RWPE1 (cell line): Measurements from ENCODE around the gene JAKMIP2.

Source experiments
- CTCF ChIA-PET: fragments of 350-600 bp; sonication (Branson Sonifier 250); formaldehyde crosslinking; extraction: SDS; loops from one replicate; lab custom pipeline; 2021; lab: Yijun Ruan, JAX
- POLR2A ChIA-PET: fragments of 400-600 bp; formaldehyde crosslinking; extraction: SDS; loops from one replicate; lab custom pipeline; 2020; ENCODE audit warnings: antibody characterized with exemption; ENCODE audit not compliant: low non-redundant PET; lab: Yijun Ruan, JAX
- DNase-seq: peaks from one replicate; pipeline ENCODE4 v3.0.0; 2012; ENCODE audit warnings: low spot score
- H3K27ac ChIP-seq: fragments of 450-650 bp; 2 replicates; pipeline ENCODE4 v1.5.1; 2017
- CTCF ChIP-seq: fragments of 450-650 bp; conservative IDR thresholded peaks from 2 replicates; pipeline ENCODE4 v1.5.1; 2017; ENCODE audit warnings: low read depth, mild to moderate bottlenecking

Gene JAKMIP2

DNA sequence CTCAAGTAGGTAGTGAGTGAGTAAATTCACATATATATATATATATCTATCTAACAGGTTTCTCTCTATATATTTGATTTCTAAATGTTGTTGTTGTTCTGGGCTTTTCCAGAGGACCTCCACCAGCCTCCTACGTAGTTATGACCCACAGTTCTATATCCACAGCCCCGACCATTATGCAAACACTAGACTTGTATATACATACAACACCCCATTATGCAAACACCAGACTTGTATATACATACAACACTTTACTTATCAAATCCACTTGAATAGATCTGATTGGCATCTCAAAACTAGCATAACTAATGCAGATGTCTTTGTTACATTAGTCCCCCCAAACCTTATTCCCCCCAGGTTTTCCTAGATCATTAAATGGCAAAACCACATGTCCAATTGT lies 108.7 kb downstream of the JAKMIP2 start:
- POLR2A ChIA-PET, result no interaction called here
- CTCF ChIA-PET, result no interaction called here
- H3K27ac ChIP-seq, result no peak overlapping the region
- no peak for DNase-seq
- no peak for TF ChIP-seq CTCF

- POLR2A ChIA-PET, result no interaction called here
- no peak for DNase-seq
- TF ChIP-seq CTCF, result no peak
- no peak overlapping the region for H3K27ac ChIP-seq
- CTCF ChIA-PET, result no interaction called here
These were observed 109.3 kb downstream of the JAKMIP2 start for GRCh38 chr5:147673266-147673665.

- TF ChIP-seq CTCF, result no peak
- ChIA-PET POLR2A (interaction anchor here (0.5 kb wide), 1 partner anchor 1295 kb away, joined by 3 read pairs; no protein-coding TSS in a partner anchor), CTCF (no interaction called here)
- DNase-seq, result no peak
- no peak overlapping the region for H3K27ac ChIP-seq
These were observed 111.2 kb downstream of the JAKMIP2 start for GRCh38 chr5:147671365-147671764.

GRCh38 chr5:147670815-147671214 lies 111.7 kb downstream of the JAKMIP2 start:
- TF ChIP-seq CTCF, result no peak
- no peak overlapping the region for H3K27ac ChIP-seq
- ChIA-PET POLR2A (interaction anchor here (0.5 kb wide), 1 partner anchor 1295 kb away, joined by 3 read pairs; no protein-coding TSS in a partner anchor), CTCF (no interaction called here)
- DNase-seq, result no peak

DNA sequence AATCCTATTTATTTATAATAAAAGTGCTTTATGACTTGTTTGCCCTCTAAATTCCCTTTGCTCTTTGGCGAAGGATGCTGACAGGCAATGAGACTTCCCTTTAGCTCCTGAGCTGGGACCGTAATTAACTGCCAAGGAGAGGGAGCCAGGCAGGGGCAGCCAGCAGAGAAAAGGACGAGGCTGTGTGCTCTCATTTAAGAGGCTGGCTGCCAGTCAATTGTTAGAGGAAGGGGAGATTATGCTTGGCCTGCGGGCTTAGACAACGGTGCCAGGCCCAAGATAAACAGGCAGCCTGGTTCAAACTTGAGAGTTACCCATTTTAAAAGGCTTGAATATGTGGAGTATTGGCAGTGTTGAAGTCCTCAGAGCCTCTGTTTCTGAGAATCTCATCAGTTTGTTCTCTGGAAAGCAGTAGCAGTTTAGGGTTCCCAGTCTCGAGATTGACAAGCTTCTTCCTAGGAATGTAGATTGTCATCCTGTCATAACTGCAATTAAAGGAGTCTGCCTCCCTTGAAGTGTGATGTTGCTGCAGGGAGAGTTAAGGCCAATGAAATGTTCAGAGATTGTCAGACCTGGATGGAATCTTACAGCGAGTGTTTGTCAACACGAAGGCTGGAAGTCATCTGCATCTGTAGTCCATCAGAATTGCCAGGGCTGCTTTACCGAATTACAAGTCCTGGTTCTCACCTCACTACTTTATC lies 113.2 kb downstream of the JAKMIP2 start:
- CTCF ChIA-PET, result interaction anchor here (0.8 to 1.0 kb wide), 2 partner anchors 42 to 153 kb away, joined by 3 to 4 read pairs; no protein-coding TSS in a partner anchor
- POLR2A ChIA-PET, result no interaction called here
- H3K27ac ChIP-seq, result no peak overlapping the region
- DNase-seq, result no peak
- no peak for TF ChIP-seq CTCF

DNA sequence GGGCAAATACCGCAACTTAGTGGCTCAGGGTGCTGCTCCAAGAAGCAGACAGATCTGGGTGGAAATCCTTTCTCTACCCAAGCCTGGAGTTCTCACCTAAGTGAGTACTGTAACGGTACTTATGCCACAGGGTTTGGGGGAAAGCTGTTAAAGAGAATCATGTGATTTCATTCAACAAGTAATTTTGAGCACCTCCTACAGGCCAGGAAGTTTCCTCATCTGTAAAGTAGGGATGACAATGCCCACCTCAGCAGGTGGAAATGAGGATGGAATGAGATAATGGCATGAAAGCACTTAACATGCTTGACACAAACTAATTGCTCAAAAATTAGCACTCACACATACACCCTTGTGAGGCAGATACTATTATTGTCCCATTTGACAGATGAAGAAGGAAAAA lies 114.1 kb downstream of the JAKMIP2 start:
- ChIA-PET POLR2A (no interaction called here), CTCF (interaction anchor here (0.7 to 1.0 kb wide), 3 partner anchors 22 to 154 kb away, joined by 3 to 4 read pairs (median 3); no protein-coding TSS in a partner anchor)
- DNase-seq, result no peak
- no peak for TF ChIP-seq CTCF
- H3K27ac ChIP-seq, result no peak overlapping the region
